Tibial artery (tissue), 4 donors: ENCODE results near the gene GABBR1.

Experiments
- DNase-seq, 2 donors: peaks; one replicate each; pipeline ENCODE4 v3.0.0-alpha.2; 2019
- H3K27ac ChIP-seq, 2 donors: fragments of 200-600 bp; sonication (generic) in 1 of 2; 1 replicate in 1 of 2; 2 replicates in 1 of 2; pipeline ENCODE4 v1.5.1; 2018 to 2019; ENCODE audit warnings: mild to moderate bottlenecking in 1 of 2
- H3K27me3 ChIP-seq, 2 donors: fragments of 200-600 bp; sonication (generic) in 1 of 2; one replicate each; pipeline versions ENCODE4 v1.5.1 to v1.6.0; 2016 to 2019
- H3K36me3 ChIP-seq, 3 donors: fragments of 200-600 bp; sonication (generic) in 2 of 3; one replicate each; pipeline ENCODE4 v1.5.1; 2016 to 2019; ENCODE audit warnings: mild to moderate bottlenecking in 2 of 3
- H3K4me1 ChIP-seq, 4 donors: fragments of 200-600 bp; sonication (generic) in 2 of 4; 1 replicate in 3 of 4; 2 replicates in 1 of 4; pipeline ENCODE4 v1.5.1; 2016 to 2019
- H3K4me3 ChIP-seq, 2 donors: fragments of 200-600 bp; sonication (generic) in 1 of 2; 1 replicate in 1 of 2; 2 replicates in 1 of 2; pipeline ENCODE4 v1.5.1; 2018 to 2019; ENCODE audit warnings: mild to moderate bottlenecking in 2 of 2
- H3K9me3 ChIP-seq, 3 donors: fragments of 200-600 bp; sonication (generic) in 1 of 3; one replicate each; pipeline ENCODE4 v1.5.1; 2016 to 2019
- intact Hi-C: fragments of 100-400 bp; cut with DNase I; formaldehyde crosslinking; loops from one replicate; pipeline ENCODE4 v1.15.0; 2023; ENCODE audit warnings: low total_unique reads
- TF ChIP-seq, protein P1 (sequence below), 2 experiments: fragments of 200-600 bp in 1 of 2; fragments of 450-650 bp in 1 of 2; IDR thresholded peaks; one replicate each; pipeline ENCODE4 v1.5.1; 2017 to 2019; ENCODE audit warnings: antibody characterized with exemption in 2 of 2, mild to moderate bottlenecking in 1 of 2, moderate library complexity in 1 of 2

GABBR1 gene

GRCh38 chr6:29561606-29562181 is 71.3 kb downstream of the GABBR1 start:
- no peak for DNase-seq
- peaks cover 0 to 22% of the 10 kb centered on the region in 2 donors for H3K27me3 ChIP-seq
- no peaks in the 10 kb centered on the region for H3K36me3 ChIP-seq
- intact Hi-C loops = no loop called here
- H3K4me1 ChIP-seq = no peaks in the 10 kb centered on the region
- H3K4me3 ChIP-seq = no peak overlapping the region
- H3K9me3 ChIP-seq = no peaks in the 10 kb centered on the region
- TF ChIP-seq, protein P1, sequence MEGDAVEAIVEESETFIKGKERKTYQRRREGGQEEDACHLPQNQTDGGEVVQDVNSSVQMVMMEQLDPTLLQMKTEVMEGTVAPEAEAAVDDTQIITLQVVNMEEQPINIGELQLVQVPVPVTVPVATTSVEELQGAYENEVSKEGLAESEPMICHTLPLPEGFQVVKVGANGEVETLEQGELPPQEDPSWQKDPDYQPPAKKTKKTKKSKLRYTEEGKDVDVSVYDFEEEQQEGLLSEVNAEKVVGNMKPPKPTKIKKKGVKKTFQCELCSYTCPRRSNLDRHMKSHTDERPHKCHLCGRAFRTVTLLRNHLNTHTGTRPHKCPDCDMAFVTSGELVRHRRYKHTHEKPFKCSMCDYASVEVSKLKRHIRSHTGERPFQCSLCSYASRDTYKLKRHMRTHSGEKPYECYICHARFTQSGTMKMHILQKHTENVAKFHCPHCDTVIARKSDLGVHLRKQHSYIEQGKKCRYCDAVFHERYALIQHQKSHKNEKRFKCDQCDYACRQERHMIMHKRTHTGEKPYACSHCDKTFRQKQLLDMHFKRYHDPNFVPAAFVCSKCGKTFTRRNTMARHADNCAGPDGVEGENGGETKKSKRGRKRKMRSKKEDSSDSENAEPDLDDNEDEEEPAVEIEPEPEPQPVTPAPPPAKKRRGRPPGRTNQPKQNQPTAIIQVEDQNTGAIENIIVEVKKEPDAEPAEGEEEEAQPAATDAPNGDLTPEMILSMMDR (IDR thresholded peaks at IDR 0.05) = no peak
- H3K27ac ChIP-seq = no peak overlapping the region

DNA sequence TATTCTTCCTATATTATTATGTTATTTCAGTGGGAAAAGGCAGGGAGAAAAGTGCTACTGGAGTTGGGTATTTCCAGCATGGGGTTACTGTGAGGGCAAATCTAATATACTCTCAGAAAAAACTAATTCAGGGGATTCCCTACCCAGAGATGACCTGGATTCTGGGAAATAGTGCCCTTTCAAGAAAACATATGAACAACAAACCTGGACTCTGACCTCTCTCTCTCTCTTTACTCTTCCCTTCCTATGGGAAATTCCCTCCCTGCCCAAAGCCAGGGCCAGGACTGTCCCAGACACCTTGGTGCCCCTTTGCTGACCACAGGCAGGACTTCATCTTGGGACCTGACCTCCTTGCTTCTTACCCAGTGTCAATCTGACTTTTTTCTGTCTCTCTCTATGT is 71.9 kb downstream of the GABBR1 start:
- DNase-seq = no peak
- Histone ChIP-seq H3K4me1 (no peaks in the 10 kb centered on the region), H3K36me3 (no peaks in the 10 kb centered on the region), H3K9me3 (no peaks in the 10 kb centered on the region), H3K4me3 (no peak overlapping the region), H3K27me3 (peaks cover 0 to 22% of the 10 kb centered on the region in 2 donors), H3K27ac (no peak overlapping the region)
- intact Hi-C loops = no loop called here
- TF ChIP-seq, protein P1 (IDR thresholded peaks at IDR 0.05) = no peak

DNA sequence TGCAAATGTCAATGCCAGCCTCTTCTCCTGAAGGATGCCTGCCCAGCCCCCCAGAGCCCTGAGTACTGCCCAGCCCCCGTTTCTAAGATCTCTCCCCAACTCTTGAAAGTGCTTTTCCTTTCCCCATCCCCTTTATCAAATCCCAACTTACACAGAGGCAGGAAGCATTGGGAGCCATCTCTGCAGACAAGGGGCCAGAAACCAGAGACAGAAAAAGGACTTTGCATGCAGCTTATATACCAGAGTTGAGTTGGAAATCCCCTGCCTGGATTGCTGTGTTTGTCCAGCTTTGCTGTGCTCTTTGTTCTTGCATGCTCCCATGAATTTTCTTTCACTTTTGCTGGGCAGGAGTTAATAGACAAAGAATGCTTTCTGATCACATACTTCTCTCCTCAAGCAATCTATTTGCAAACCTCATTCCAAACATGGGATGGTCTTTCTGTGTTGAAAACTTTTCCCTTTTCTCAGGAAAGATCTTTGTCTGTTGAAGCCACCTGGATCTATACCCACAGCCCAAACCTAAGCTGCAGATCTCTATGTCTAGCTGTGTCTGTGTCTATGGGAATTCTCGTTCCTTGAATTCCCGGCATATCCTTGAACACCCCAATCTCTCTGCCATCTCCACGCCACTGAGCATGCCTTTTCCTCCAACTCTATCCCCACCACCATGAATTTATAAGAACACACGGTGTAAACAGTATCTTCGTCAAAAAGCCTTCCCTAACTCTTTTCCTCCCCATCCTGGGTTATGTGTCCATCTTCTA is 73.3 kb downstream of the GABBR1 start, which contains the start of gene UBD:
UBD (minus strand) TSS at position 209 of the 764 bp plus-strand sequence; CDS start at position 178, 31 bp downstream.
- intact Hi-C loops = no loop called here
- Histone ChIP-seq H3K9me3 (no peaks in the 10 kb centered on the region), H3K36me3 (no peaks in the 10 kb centered on the region), H3K27me3 (peaks cover 0 to 36% of the 10 kb centered on the region in 2 donors), H3K4me3 (no peak within 1 kb of the TSS), H3K4me1 (no peaks in the 10 kb centered on the region), H3K27ac (no peak within 1 kb of the TSS)
- TF ChIP-seq, protein P1 (IDR thresholded peaks at IDR 0.05) = no peak
- DNase-seq = no peak

DNA sequence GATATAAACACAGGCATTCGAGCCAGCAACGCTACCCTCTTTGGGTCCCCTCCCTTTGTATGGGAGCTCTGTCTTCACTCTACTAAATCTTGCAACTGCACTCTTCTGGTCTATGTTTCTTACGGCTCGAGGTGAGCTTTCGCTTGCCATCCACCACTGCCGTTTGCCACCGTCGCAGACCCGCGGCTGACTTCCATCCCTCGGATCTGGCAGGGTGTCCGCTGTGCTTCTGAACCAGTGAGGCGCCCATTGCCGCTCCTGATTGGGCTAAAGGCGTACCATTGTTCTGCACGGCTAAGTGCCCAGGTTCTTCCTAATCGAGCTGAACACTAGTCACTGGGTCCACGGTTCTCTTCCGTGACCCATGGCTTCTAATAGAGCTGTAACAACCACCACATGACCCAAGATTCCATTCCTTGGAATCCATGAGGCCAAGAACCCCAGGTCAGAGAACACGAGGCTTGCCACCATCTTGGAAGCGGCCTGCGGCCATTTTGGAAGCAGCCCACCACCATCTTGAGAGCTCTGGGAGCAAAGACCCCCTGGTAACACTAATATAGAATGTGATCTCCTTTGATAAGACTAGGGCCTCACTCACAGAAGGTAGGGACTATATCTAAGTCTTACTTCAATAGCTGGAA is 74.4 kb downstream of the GABBR1 start:
- peaks cover 0 to 48% of the 10 kb centered on the region in 2 donors for H3K27me3 ChIP-seq
- H3K4me3 ChIP-seq = no peak overlapping the region
- no peaks in the 10 kb centered on the region for H3K36me3 ChIP-seq
- DNase-seq = no peak
- TF ChIP-seq, protein P1 (IDR thresholded peaks at IDR 0.05) = no peak
- peaks cover 0 to 6% (median 5%) of the 10 kb centered on the region in 4 donors for H3K4me1 ChIP-seq
- intact Hi-C loops = no loop called here
- H3K27ac ChIP-seq = no peak overlapping the region
- no peaks in the 10 kb centered on the region for H3K9me3 ChIP-seq

DNA sequence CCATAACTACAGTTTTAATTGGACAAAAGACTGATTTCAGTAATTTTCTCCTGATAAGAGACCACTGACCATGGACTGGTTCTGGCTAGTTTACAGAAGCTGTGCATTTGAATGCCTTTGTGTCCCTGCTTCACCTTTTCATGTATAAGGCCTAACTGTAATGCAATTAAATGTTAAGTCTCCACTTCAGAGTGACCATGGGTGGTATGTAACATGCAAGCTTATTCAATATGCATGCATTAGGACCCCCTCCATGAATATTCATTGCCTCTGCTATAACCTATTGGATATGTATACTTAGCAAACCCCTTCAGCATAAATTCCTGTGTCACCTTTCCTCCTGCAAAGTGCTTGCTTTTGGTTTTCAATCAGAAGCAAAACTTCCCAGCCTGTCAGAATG is 75.7 kb downstream of the GABBR1 start:
- Histone ChIP-seq H3K4me1 (peaks cover 0 to 16% (median 15%) of the 10 kb centered on the region in 4 donors), H3K9me3 (no peaks in the 10 kb centered on the region), H3K27ac (no peak overlapping the region), H3K36me3 (no peaks in the 10 kb centered on the region), H3K4me3 (no peak overlapping the region), H3K27me3 (peaks cover 0 to 52% of the 10 kb centered on the region in 2 donors)
- TF ChIP-seq, protein P1 (IDR thresholded peaks at IDR 0.05) = no peak
- no peak for DNase-seq
- intact Hi-C loops = no loop called here
